Activated CD4-positive, alpha-beta T cell treated with anti-CD3 and anti-CD28 coated beads, Interleukin-2, Interleukin-4, amounts not matched to agents 100 ng/mL and 50 ng/mL, durations not matched to agents 16 hours and 8 hours (primary cell): ENCODE results near the gene IKBKE.
"Not testable (repeated sequence)": the region's sequence is repeated elsewhere in the genome, so short reads cannot be mapped to it uniquely, and the experiment has no call there.

Experiments
- DNase-seq: peaks from one replicate; pipeline ENCODE4 v3.0.0-alpha.2; 2020; ENCODE audit warnings: low spot score

Gene IKBKE

DNA sequence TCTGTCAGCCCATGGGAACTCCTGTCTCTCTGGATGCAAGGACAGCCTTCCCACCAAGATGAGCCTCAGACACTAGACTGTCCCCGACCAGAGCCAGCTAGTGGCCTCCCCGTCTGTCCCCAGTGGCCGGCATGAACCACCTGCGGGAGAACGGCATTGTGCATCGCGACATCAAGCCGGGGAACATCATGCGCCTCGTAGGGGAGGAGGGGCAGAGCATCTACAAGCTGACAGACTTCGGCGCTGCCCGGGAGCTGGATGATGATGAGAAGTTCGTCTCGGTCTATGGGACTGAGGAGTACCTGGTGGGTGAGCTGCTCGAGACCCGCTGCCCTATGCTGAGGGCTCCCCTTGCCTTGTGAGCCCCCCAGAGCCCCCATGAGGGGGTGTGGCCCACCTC, 5.8 kb downstream of the IKBKE start:
- DNase-seq, result no peak

GRCh38 chr1:206476591-206476990, 6.3 kb downstream of the IKBKE start:
- DNase-seq, result no peak

- DNase-seq, result no peak
Observed at GRCh38 chr1:206477110-206477509, 6.8 kb downstream of the IKBKE start.

DNA sequence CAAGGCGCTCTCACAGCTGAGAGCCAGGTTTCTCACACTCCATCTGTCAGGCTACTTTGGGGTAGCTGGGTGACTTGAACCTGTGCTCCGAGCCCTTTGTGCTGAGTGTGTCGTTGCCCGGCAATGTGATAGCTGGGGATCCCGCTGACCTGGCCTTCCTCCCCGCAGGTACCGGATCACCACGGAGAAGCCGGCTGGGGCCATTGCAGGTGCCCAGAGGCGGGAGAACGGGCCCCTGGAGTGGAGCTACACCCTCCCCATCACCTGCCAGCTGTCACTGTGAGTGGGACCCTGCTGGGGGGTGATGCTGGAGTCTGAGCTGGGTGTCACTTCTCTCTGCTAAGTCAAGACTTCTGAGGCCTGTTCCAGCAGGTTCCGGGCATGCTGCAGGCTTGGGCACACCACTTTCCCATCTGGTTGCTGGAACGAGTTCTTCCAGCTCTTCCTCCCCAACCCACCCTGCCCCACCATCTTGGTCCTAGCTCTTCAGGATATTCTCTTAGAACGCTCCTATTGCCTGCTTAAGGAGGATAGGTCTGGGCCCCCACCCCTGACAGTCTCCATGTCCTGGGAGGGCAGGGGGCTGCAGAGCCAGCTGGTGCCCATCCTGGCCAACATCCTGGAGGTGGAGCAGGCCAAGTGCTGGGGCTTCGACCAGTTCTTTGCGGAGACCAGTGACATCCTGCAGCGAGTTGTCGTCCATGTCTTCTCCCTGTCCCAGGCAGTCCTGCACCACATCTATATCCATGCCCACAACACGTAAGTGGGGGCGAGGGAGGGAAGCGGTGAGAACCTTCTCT, 7.5 kb downstream of the IKBKE start:
- DNase-seq, result no peak

DNA sequence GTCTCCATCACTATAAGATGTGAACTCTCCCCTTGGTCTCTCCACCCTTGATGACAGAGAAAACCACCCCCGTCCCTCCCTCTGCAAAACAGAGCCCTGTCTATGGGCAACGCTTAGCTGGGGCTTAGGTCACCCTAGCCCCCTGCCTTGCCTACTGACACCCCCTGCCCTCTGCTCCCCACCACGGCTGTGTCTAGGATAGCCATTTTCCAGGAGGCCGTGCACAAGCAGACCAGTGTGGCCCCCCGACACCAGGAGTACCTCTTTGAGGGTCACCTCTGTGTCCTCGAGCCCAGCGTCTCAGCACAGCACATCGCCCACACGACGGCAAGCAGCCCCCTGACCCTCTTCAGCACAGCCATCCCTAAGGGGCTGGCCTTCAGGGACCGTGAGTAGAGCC, 8.5 kb downstream of the IKBKE start:
- no peak for DNase-seq

- DNase-seq, result peak; percentile 66
Observed at GRCh38 chr1:206479183-206480125, 9.2 kb downstream of the IKBKE start.

DNA sequence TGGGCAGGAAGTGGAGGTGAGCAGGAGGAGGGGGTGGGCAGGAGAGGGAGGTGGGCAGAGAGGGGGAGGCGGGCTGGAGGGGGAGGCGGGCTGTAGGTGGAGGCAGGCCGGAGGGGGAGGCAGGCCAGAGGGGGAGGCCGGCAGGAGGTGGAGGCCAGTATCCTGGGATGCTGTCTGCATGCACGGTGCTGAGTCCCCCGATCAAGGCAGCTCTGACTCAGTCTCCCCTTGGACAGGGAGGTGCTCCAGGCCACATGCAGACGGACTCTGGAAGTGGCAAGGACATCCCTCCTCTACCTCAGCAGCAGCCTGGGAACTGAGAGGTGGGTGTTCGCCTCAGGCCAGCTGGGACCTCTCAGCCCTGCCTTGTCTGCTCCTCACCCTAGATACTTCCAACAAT, 9.9 kb downstream of the IKBKE start:
- no peak for DNase-seq

- DNase-seq, result no peak
Observed at GRCh38 chr1:206482611-206483010, 12.3 kb downstream of the IKBKE start.

DNA sequence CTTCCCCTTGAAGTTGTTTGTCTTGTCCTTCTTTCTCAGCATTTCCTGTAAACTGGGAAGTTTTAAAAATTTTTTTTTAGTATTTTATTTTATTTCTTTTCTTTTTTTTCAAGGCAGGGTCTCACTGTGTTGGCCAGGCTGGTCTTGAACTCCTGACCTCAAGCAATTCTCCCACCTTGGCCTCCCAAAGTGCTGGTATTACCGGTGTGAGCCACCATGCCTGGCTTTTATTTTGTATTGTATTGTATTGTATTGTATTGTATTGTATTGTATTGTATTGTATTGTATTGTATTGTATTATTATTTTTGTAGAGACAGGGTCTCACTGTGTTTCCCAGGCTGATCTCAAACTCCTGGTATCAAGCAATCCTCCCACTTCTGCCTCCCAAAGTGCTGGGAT, 13.6 kb downstream of the IKBKE start:
- not testable (repeated sequence) for DNase-seq

DNA sequence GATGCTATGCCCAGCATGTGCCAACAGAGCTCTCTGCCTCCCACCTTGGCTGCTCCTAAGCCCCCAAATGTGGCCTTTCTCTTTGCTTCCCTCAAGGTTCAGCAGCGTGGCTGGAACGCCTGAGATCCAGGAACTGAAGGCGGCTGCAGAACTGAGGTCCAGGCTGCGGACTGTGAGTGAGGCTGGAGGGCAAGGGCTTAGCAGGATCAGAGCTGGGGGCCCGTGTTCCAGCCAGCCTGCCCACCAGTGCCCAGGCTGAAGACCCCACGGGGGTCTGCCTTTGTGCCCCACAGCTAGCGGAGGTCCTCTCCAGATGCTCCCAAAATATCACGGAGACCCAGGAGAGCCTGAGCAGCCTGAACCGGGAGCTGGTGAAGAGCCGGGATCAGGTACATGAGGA, 14.6 kb downstream of the IKBKE start:
- no peak for DNase-seq

- DNase-seq, result no peak
Observed at GRCh38 chr1:206486995-206487788, 16.9 kb downstream of the IKBKE start.

DNA sequence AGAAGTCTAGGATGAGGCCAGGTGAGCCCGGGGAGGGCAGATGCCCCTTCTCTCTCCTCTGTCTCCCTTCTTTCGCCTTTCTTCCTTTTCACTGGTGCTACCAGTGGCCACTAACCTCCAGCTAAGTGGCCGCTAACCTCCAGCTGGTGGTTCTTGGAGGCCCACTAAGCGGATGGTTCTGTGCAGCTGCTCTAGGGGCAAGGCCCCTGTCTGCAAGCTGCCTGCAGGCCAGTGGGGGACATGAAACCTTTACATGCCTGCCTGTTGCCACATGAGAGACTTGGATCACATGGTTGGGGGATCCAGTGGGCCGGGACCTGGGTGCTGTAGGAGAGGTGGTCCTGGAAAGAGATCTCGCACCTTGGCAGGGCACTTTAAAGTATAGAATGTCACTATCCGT, 17.7 kb downstream of the IKBKE start:
- DNase-seq, result no peak

DNA sequence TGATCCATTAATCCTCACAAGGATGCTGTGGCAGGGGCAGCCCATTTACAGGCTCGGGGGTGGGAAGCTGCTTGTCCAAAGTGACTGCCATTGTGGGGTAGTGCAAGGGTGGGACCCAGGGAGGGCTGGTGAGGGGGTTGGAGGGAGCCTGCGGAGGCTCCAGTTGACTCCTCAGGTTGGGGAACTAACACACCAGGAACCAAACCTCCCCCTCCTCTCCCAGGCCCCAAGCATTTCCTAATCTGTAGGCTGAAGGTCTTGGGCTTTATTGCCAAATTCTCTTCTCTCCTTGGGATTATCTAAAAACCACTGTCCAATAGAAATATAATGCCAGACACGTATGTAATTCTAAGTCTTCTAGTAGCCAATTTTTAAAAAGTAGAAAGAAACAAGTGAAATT, 18.2 kb downstream of the IKBKE start:
- no peak for DNase-seq

GRCh38 chr1:206489980-206490770, 19.9 kb downstream of the IKBKE start:
- peak; percentile 71 for DNase-seq

GRCh38 chr1:206490771-206491405, 20.6 kb downstream of the IKBKE start:
- DNase-seq, result no peak

- no peak for DNase-seq
Observed at GRCh38 chr1:206491616-206492015, 21.3 kb downstream of the IKBKE start.

GRCh38 chr1:206492589-206492988, 22.3 kb downstream of the IKBKE start:
- DNase-seq, result no peak

GRCh38 chr1:206493279-206493678, 23.0 kb downstream of the IKBKE start:
- no peak for DNase-seq

DNA sequence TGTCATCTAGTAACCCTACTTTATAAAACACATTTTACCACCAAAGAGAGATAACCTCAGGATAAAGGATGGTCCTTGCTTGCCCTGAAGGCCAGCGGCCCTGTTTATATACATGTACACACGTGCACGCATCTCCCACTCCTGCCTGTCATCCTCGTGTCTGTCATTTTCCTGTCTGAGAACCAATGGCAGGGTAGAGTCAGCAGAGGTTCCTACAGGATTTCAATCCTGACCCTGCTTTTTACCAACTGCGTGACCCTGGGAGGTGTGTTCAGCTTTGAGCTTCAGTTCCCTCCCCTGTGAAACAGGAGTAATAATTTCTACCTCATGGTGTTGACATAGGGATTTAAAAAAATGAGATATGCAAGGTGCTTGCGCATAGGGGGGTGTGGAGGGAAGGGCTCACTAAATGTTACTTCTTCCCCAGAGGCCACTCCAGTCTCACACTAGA, 24.8 kb downstream of the IKBKE start:
- DNase-seq, result no peak

DNA sequence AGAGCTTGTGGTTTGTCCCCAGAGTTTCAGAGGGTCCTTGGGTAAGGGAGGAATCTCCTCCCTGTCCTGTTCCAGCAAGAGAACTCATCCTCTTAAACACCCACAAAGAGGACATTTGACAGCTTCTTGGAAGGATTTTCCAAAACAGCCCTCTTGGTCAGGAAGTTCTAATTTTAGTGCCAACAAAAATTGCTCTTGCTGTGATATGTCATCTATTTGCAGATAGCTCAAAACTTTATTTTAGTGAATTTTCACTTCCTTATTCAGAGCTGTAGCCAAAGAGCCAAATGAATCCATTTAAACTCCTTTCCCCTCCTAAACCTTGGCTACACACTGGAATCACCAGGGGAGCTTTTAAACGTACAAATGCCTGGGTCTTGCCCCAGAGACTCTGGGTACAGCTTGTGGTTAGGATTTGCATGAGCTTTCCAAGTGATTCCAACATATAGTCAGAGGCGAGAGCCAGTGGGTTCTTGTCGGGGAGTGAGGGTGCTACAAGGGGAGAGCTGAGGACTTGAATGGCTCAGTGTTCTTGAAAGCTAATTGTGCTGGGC, 25.3 kb downstream of the IKBKE start:
- no peak for DNase-seq
